ENCODE measurements around the gene MARCHF4. TPM values are rescaled to one million over a fixed set of nuclear protein-coding genes. Genes with fewer than 3 reads are reported as not detected.

The MARCHF4 gene
- total RNA-seq, 2 experiments from 2014 or later: not detected

DNA sequence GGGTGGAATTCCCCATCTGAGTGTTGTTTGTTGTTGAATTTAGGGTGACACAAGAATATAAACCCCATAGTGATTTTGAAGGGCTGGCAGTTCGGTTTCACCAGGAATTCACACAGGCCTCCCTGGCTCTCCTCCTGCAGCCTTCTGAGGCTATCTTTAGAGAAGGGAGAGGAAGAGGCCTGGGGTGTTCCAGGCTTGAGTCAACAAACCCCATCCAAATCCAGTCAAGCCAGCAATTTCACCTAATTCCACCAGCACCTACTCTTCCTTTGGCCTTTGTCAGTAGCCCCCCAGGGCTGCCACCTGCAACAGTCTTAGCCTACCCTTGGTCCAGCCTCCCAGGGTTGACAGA, 32.0 kb downstream of the MARCHF4 start:
- peaks cover 3% of the 10 kb centered on the region for H3K27me3 Mint-ChIP-seq
- no peak overlapping the region for H3K27ac Mint-ChIP-seq
- POLR2A ChIA-PET: no interaction called here
- no peaks in the 10 kb centered on the region for H3K36me3 Mint-ChIP-seq (ENCODE audit: low read depth)
- no peaks in the 10 kb centered on the region for H3K9me3 Mint-ChIP-seq
- no peak for DNase-seq
- no peaks in the 10 kb centered on the region for H3K4me1 Mint-ChIP-seq
- CTCF ChIA-PET: no interaction called here
- H3K4me3 Mint-ChIP-seq: no peak overlapping the region

DNA sequence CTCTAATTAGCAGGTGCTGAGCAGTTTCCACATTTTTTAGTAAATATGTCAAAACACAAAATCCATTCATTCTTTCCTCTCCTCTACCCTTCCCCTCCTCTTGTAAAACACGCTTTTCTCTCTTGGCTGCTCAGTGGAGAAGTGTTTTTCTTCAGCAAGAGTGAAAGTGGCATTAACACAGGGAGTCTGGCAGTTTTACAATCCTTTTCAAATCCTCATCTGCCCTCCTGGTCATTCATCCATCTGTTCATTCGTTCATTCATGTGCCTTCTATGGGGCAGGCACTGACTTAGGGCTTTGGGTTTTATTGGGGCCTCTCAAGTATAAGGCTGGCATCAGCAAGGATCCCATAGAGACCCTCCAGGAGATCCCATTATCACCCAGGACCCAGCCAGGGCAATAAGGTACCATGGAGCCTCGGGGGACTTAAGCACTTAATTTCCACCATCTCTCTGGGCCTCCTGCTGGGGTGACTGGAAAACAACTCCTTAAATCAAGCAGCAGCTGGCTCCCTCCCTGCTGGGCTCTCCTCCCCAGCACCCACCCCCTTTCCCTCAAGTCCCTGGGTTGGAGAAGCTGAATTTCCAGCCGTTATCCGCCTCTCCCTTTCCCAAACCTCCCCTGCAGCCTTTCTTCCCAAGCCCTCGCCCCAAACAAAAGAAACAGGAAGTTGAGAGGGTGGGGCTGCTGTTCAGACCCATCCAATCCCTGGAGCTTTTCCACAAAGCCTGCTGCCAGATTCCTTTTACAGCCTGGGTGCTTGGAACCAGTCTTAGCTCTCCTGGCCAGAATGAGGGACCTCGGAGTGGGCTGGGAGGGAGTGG, 32.6 kb downstream of the MARCHF4 start:
- ChIA-PET POLR2A (no interaction called here), CTCF (no interaction called here)

DNA sequence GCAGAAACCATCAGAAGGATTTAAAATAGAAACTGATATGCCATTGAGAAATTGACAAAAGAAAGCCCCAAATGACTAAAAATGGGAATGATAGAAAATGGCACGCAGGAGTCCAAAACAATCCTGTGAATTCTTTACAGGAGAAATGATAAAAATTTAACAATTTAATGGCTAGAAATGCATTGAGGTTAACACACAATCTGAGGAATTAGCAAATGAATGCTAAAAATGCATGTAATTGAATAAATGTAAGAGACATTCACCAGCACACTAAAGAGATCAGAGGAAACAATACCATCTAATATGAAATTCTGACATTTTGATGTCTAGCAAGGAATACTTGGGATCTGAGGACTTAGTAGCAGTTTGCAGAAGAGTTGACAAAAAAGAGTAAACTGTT, 37.0 kb downstream of the MARCHF4 start:
- H3K4me1 Mint-ChIP-seq: no peaks in the 10 kb centered on the region
- H3K4me3 Mint-ChIP-seq: no peak overlapping the region
- H3K9me3 Mint-ChIP-seq: no peaks in the 10 kb centered on the region
- POLR2A ChIA-PET: interaction anchor here (0.8 kb wide), 1 partner anchor 10 kb away, joined by 3 read pairs; no protein-coding TSS in a partner anchor
- H3K36me3 Mint-ChIP-seq (ENCODE audit: low read depth): no peaks in the 10 kb centered on the region
- DNase-seq: no peak
- no peak overlapping the region for H3K27ac Mint-ChIP-seq
- peaks cover 4% of the 10 kb centered on the region for H3K27me3 Mint-ChIP-seq
- CTCF ChIA-PET: no interaction called here

More for the DNA sequence above, 32.6 kb downstream of the MARCHF4 start:
- Mint-ChIP-seq H3K9me3 (no peaks in the 10 kb centered on the region), H3K4me1 (no peaks in the 10 kb centered on the region), H3K27ac (no peak overlapping the region), H3K36me3 (ENCODE audit: low read depth) (no peaks in the 10 kb centered on the region), H3K27me3 (peaks cover 3% of the 10 kb centered on the region), H3K4me3 (no peak overlapping the region)
- no peak for DNase-seq

DNA sequence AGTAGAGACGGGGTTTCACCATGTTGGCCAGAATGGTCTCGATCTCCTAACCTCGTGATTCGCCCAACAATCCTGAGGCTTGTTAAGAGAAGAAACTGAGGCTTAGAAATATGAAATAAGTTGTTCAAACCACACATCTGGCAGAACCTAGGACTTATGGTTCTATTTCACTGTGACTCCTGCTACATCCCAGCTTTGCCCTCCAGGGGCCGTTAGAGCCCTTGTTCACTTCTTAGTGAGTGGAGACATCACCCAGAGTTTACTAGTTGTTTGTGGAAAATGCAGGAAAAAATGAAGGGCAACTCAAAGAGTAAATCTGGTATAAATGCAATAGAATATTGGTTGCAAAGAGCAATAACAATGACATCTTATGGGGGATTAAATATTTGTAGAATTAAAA, 43.9 kb downstream of the MARCHF4 start:
- DNase-seq: no peak
- H3K4me3 Mint-ChIP-seq: no peak overlapping the region
- ChIA-PET CTCF (interaction anchor here (1.3 to 3.3 kb wide), 2 partner anchors 76 to 218 kb away, joined by 3 to 8 read pairs; no protein-coding TSS in a partner anchor), POLR2A (no interaction called here)
- peaks cover 1% of the 10 kb centered on the region for H3K27me3 Mint-ChIP-seq
- no peaks in the 10 kb centered on the region for H3K36me3 Mint-ChIP-seq (ENCODE audit: low read depth)
- no peaks in the 10 kb centered on the region for H3K9me3 Mint-ChIP-seq
- no peaks in the 10 kb centered on the region for H3K4me1 Mint-ChIP-seq
- no peak overlapping the region for H3K27ac Mint-ChIP-seq

DNA sequence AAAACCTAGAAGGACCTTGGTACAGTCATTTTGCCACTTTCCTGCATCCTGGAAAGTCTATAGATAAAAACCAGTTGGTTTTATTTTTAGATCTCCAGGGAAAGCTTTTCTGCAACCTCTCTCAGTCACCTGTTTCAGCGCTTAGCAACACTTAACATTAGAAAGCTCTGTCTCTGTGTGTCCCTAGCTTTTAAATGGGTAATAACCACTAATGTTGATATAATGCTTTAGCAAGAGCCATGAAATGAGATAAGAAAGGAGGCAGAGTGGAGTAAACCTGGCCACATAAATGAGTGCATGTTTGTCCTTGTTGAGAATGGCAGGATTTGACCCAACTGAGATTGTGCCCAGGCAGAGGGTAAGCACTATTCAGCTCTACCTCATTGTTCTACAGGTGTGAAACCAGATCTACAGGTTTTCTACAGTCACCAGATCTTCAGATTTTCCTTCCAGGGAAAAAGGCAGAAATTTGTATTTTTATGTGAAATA, 44.8 kb downstream of the MARCHF4 start:
- CTCF ChIA-PET: interaction anchor here (0.7 to 3.3 kb wide), 3 partner anchors 77 to 322 kb away, joined by 3 to 8 read pairs (median 3); no protein-coding TSS in a partner anchor
- no peak overlapping the region for H3K27ac Mint-ChIP-seq
- no peaks in the 10 kb centered on the region for H3K4me1 Mint-ChIP-seq
- no peak for DNase-seq
- no peaks in the 10 kb centered on the region for H3K9me3 Mint-ChIP-seq
- H3K36me3 Mint-ChIP-seq (ENCODE audit: low read depth): no peaks in the 10 kb centered on the region
- H3K27me3 Mint-ChIP-seq: peaks cover 1% of the 10 kb centered on the region
- H3K4me3 Mint-ChIP-seq: no peak overlapping the region
- POLR2A ChIA-PET: no interaction called here

Other genes starting within 250 kb of the MARCHF4 start
- 10 to 100 TPM; 23.6 to 27.5 TPM for gene SMARCAL1, start 40.0 kb upstream of the MARCHF4 start, total RNA-seq
- 1,000 to 10,000 TPM; 2,149 to 2,170 TPM for gene RPL37A, start 126.4 kb upstream of the MARCHF4 start, total RNA-seq